HL-60/S4 (cell line): ENCODE data around the gene ADH4.
"Not testable (repeated sequence)": the region's sequence is repeated elsewhere in the genome, so short reads cannot be mapped to it uniquely, and the experiment has no call there.

Source experiments
- in situ Hi-C: fragments of 300-500 bp; cut with MboI; formaldehyde crosslinking; loops from 2 replicates; pipeline ENCODE4 v1.14.3; 2022; ENCODE audit warnings: low sequenced_read_pairs

The ADH4 gene

DNA sequence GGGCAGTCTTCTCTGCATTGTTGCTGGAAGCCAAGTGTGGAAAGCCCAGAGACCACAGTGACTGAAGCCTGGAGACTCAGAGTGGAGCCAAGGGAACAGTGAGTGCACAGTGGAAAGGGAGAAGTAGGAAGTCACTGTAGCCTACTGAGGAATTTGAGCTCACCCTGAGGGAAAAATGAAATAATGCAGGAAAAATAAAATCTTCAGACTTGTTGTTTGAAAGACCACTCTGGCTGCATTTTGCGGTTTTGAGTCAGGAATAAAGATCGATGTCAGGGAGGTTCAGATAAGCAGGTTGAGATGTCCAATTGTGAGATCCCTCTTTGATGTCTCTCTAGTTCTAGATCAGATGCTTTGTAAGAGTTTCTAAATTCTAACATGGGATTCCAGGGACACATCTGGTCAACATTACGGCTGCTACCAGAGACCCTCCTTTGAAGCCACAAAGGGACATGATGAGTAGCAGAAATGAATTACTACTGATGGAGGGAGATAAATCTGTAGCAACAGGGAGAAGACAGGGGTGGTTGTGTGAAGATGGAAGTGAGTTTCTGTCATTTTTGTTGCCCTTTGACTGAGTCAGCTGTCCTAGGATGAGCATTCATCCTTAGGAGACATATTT lies 8.4 kb downstream of the ADH4 start:
- in situ Hi-C loops: no loop called here

DNA sequence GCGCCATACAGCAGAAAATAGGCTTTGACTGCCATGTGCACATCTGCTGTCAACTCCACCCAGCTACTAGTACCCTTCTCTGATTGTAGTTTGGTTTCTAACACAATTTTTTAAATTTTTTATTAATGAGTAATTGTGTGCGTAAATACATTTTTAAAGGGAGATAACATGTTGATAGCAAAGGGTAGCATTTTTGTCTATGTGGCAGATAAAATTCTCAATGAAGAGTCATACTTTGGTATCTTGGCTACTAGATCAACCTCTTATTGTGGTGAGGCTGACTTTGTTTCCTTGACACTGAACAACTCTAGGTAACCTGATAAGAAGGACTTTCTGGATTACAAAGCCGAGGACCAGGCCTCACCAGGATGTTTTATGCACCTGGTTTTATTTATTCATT lies 9.5 kb downstream of the ADH4 start:
- in situ Hi-C loops: no loop called here

DNA sequence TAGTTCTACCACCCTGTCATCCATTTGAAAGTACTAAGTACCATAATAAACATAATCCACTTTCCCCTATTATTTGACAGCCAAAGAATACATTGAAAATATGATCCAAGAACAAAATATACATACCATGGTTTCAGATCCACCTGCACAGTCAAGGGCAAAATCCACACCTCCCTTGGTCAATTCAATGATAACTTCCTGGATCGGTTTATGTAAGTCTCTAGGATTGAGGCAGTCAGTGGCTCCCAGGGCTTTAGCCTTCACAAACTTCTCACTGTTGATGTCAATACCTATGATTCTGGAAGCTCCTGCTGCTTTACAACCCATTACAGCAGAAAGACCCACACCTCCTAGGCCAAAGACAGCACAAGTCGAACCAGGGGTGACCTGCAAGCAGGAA lies 12.7 kb downstream of the ADH4 start:
- in situ Hi-C loops: no loop called here

DNA sequence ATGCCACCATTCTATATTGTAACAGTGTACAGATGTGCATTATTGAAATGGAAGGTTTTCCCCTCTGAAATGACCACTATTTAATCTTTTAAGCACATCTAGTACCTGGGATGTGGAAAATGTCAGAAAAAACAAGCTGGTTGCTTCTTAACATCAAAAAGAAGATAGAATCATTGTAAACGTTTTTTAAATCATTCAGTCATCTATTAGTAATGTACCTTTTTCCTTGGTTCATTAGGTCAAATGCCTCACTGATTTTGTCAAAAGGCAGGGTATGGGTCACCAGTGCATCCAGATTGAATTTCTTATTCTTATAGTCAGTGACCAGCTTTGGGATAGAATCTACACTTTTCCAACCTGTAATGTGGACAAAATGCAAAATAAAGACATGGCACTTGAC lies 17.7 kb downstream of the ADH4 start:
- in situ Hi-C loops: no loop called here

DNA sequence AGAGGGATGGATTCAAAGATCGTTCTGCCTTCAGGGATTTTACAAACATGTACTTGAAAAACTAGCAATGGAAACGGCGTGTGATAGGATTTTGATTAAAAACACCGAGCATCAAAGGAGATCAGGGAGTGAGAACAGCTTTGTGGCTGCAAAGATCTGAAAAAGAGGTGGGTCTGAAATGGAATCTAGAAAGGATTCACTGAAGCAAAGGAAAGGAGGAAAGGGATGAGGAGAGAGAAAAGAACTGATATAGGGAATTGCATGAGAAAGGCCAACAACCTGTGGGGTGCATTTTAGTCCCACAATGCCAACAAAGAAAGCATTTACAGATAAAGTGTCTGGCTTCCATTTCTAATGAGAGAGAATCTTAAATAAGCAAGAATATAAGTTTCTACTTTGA lies 23.1 kb downstream of the ADH4 start:
- in situ Hi-C loops: no loop called here

DNA sequence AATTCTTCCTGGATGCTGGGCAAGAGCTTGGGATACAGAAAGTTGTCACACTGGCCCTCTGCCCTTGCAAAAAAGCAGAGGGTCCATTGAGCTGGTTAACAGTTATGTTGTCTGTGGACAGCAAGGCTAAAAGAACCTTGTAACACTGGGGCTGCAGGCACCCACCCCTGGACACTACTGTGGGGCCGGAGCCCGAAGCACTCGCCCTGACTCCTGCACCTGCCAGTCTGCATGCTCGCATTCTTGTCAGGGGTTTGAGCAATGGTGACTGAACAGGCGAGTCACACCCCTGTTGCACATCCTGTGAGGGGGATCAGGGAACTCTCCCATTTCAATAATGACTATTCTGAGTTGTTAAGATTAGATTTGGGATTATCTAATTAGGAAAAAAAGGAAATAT lies 23.6 kb downstream of the ADH4 start:
- in situ Hi-C loops: no loop called here

DNA sequence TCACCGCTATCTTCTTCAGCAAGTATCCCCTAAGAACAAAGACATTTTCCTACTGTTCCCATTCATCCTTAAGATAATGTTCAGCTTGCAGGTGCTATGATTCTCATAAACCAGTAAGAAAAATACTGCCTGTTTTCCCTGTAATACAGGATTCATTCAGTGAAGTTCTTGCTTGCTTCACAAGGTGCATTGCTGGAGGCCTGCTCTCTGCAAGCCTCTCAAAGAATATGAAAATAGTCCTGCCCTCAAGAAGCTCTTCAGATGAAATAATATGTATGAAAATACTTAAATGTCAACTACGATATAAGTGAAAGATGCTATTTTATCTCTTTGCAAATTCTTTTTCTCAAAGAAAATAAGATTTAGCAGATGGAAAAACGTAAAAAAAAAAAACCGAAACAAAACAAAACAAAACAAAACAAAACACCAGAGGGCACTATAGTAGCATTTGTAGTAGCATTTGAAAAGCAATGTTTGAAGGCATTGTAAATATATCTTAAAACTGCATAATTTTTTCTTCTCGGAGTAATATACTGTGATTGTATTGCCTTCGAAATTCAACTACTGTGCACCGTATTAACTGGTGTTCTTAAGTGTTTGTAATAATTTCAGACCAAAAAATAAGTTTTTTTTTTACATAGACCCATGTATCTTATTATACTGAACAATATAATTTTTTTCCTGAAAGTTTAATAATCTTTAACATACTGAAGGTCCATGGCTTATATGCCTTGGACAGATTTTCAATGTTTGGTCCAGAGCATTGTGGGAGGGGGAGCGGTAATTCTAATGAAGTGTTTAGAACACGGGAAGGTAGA lies 26.0 kb downstream of the ADH4 start:
- in situ Hi-C loops: no loop called here

DNA sequence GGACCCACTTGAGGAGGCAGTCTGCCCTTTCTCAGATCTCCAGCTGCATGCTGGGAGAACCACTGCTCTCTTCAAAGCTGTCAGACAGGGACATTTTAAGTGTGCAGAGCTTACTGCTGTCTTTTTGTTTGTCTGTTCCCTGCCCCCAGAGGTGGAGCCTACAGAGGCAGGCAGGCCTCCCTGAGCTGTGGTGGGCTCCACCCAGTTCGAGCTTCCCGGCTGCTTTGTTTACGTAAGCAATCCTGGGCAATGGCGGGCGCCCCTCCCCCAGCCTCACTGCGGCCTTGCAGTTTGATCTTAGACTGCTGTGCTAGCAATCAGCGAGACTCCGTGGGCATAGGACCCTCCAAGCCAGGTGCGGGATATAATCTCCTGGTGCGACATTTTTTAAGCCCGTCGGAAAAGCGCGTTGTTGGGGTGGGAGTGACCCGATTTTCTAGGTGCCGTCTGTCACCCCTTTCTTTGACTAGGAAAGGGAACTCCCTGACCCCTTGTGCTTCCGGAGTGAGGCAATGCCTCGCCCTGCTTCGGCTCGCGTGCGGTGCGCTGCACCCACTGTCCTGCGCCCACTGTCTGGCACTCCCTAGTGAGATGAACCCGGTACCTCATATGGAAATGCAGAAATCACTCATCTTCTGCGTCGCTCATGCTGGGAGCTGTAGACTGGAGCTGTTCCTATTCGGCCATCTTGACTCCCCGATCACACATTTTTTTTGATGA lies 26.8 kb downstream of the ADH4 start:
- in situ Hi-C loops: not testable (repeated sequence)

DNA sequence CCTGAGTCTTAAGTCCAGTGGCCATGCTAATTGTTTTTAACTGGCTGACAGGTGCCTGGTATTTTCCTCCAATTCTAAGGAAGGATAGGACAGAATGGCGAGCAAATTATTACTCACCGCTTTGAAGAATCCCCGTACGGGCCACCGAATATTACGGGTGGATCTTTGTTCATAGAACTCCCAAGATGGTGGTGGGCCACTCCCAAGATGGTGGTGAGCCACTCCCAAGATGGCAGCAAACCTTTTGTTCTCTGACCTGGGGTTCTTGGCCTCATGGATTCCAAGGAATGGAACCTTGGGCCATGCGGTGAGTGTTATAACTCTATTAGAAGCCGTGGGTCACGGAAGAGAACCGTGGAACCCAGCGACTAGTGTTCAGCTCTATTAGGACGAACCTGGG lies 34.8 kb downstream of the ADH4 start:
- in situ Hi-C loops: not testable (repeated sequence)

DNA sequence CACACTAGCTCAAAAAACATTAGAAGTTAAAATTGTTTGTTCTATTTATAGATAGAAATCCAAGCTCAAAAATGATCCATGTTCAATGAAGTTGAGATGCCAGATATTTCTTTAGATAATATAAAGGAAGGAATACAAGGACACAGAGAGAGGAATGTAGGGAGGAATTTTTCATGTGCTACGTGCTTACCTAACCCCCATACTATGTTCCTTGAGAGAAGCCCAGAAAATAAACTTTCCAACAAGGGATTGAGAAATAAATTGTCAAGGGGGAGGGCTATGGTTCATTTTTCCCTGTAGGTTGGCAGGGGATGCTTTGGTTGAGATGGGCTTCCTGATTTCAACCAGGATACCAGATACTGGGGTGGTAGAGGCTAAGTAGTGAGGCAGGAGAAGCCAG lies 39.9 kb downstream of the ADH4 start:
- in situ Hi-C loops: no loop called here

DNA sequence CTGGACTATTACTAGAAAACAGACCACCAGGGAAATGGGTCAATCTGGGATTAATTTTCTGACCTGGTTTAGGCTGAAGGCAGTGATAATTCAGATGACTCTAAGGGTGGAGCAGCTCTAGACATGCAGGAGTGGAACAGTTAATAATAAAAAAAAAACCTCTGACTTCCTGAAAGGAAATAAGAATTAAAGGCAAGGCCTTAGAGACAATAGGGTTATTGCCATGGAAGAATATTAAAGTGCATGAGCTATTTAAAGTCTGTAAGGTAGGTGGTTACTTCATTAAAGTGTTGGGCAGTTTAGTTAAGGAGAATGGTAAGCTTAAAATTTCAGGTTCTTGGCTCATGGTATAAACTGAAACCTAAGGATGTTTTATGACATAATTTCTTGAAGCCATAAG lies 40.9 kb downstream of the ADH4 start:
- in situ Hi-C loops: no loop called here

DNA sequence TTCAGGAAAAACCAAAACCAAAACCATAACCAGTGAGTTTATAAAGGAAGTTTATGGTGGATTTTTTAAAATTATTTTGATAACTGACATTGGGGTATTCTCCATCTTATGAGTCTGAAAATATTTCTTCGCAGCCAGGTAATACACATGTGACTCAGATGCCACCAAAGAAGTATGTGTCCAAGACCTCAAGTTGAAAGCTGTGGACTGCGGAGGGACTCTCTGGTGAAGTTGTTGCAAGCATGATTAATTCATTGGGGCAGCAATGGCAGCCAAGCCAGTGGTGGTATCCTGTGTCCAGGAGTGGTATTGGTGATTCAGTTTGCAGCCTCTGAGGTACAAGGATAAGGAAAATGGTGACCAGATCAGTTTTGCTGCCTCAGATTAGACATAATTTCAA lies 41.5 kb downstream of the ADH4 start:
- in situ Hi-C loops: no loop called here

DNA sequence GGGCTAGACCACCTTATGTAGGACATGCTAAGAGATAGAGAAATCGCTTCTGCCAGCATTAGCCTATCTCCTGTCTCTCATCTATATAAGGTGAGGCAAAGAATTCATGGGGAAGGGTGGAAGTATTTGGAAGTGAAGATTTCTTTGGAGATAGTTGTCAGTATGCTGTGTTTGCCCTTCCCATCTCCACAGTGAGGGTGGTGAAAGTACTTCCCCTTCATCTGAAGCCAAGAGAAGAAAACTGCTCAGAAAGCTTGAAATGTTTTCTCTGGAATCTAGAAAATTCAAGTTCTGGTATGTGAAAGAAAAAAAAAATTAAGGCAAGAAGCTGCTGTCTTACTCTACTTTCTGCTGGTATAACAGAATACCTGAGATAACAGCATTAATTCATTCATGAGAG lies 43.2 kb downstream of the ADH4 start:
- in situ Hi-C loops: no loop called here

DNA sequence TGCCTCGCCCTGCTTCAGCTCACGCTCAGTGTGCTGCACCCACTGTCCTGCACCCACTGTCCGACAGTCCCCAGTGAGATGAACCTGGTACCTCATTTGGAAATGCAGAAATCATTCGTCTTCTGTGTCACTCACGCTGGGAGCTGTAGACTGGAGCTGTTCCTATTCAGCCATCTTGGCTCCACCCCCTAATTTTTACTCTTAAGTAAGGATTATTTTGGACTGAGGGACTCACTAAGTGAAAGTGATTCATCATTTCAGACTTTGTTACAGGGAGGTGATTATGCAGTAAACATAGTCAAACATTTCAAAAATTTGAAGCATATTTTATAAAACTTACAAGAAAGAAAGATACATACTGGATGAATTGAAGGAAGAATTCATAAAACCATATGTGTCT lies 44.3 kb downstream of the ADH4 start:
- in situ Hi-C loops: not testable (repeated sequence)

DNA sequence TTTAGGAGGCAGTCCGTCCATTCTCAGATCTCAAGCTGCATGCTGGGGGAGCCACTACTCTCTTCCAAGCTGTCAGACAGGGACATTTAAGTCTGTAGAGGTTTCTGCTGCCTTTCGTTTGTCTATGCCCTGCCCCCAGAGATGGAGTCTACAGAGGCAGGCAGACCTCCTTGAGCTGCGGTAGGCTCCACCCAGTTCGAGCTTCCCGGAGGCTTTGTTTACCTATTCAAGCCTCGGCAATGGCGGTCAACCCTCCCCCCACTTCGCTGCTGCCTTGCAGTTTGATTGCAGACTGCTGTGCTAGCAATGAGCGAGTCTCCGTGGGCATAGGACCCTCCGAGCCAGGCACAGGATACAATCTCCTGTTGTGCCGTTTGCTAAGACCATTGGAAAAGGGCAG lies 44.8 kb downstream of the ADH4 start:
- in situ Hi-C loops: no loop called here

DNA sequence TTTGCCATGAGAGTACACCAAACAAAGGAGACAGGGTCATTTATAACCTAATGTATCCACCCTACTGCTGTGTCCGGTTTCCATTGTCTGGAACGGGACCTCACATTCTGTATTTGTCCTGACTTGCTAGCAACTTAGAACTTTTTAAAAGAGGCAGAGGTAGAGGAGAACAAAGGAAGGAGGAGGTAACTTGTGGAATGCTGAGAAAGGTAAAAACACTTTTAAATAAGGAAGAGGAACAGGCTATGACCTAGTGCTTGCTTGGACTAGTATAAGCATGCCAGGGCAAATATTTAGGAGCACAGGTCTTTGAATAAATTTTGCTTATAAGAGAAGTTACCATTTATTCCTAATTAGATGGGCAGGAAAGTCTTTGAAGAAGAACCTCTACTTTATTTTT lies 52.3 kb downstream of the ADH4 start:
- in situ Hi-C loops: not testable (repeated sequence)

DNA sequence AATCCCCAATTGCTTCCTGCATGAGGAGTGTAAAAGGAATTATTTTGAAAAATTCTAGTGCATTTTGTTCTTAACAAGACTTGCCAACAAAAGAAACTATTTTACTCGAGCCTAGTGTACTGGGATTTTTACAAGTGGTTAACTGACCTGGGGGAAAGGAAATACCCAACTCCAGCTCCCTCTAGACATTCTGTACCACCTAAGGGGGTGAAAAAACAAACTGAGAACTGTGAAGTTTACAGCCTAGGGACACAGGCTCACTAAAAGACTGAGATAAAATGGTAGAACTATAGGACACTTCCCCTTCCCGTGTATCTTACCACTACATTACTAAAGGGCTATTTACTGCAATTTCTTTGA lies 52.9 kb downstream of the ADH4 start:
- in situ Hi-C loops: no loop called here

DNA sequence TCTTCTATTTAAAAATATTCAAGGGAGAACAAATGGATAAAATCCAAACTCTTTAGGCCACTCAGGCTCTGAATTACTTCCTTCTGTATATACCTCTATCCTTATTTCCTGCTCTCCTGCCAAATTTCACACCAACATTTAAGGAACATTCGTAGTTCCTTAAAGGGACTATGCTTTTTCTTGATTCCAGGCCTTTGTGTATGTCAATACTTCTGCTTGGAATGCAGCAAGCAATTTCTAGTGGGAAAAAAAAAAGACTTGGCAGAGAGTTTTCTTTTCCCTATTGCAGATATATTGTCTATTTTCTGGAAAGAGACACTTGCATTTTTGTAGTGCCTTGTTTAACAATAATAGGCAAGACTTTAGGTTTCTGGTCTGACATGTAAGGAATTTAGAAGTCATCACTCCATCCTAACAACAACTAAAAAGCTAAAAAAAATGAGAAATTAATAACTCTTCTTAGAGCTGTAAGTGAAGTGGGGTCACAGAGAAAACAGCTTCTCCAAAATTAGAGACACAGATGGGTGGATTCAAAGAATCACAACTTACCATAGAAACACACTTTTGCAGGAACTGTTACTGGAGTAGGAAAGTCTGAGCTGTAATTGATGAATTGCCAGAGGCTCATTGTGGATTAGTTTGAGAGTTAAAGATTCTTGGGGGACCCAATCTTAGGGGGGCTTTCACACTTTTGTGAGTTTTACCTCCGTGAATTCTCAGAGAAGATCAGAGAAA lies 53.4 kb downstream of the ADH4 start:
- in situ Hi-C loops: no loop called here

DNA sequence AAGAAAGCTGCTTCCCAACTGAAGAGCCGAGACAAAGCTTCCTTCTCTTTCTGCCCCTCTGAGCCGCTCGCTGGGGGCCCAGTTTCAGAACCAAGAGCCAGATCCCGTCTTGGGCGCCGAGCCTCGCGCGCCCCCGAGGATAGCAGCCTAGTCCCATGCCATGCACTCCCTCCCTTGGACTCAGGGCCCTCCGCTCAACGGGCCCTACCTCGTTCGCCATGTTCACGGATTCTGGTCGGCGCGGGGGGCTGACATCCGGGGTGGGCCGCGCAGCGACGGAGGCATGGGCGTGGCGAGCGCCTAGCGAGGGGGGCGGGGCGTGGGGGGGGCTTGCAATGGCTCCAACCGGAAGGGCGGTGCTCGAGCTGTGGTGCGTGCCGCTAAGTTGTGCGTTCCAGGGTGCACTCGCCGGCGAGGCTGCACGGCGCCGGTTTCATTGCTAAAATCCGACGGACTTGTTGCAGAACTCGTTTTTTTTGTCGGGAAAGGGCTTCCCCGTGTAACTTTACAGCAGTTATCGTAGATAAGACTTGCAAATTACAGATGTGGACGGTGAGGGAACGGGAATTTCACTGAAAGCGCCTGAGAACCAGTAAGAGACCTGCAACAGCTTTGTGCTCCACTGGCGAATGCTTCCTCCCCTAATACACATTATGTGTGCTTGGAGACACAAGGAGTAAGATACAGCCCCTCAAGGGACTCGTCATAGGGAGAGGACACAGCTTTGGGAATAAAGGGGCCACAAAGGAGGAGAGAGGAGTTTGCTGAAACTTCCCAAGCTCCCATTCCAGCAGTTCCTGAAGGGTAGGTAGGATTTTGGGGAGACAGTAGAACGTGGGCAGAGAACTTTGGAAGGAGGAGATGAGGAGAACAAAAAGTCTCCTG lies 55.4 kb downstream of the ADH4 start, which contains the start of gene ADH5:
TSS of gene ADH5 (minus strand) at position 308 of the 885 bp plus-strand sequence. CDS start at position 220, 88 bp downstream.
- in situ Hi-C loops: no loop called here

DNA sequence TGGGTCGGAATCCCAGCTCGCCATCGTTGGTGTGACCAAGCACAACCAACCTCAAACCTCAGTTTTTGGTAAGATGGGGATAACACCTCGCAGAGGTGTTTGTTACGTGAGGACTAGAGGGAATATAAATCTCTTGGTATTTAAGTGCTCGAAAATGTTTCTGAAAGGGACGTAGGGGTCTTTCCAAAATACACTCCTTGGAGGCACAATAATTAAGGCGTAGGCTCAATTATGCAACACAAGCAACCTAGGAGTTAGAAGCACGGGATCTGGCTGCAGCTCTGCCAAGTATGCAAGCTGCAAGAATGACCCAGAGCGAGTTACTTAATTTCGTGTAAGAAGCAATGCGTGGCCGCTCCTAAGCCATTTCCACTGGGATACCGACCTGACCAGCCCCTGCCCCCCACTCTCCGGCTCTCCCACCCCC lies 56.1 kb downstream of the ADH4 start:
- in situ Hi-C loops: no loop called here
